Inflammatory macrophage (primary cell): Measurements from ENCODE around the gene DOCK4.
A peak's percentile ranks its signal among the peaks of the same experiment; 100 is the strongest.
"Not testable (repeated sequence)": the region's sequence is repeated elsewhere in the genome, so short reads cannot be mapped to it uniquely, and the experiment has no call there.

ENCODE experiments used
- DNase-seq, 2 donors: peaks; one replicate each; pipeline ENCODE4 v3.0.0-alpha.2; 2020 to 2022

Gene DOCK4

GRCh38 chr7:112132051-112132694 is 74.0 kb downstream of the DOCK4 start:
- no peak for DNase-seq

- DNase-seq, result no peak
Observed at GRCh38 chr7:112130729-112131410, 75.3 kb downstream of the DOCK4 start.

GRCh38 chr7:112129655-112130323 is 76.4 kb downstream of the DOCK4 start:
- no peak for DNase-seq

GRCh38 chr7:112128461-112129425 is 77.5 kb downstream of the DOCK4 start:
- not testable (repeated sequence) for DNase-seq

- not testable (repeated sequence) for DNase-seq
Observed at GRCh38 chr7:112128041-112128440, 78.2 kb downstream of the DOCK4 start.

GRCh38 chr7:112125250-112125649 is 80.9 kb downstream of the DOCK4 start:
- no peak for DNase-seq

- DNase-seq, result peak; percentile 85 to 87
Observed at GRCh38 chr7:112124061-112124766, 82.0 kb downstream of the DOCK4 start.

- no peak for DNase-seq
Observed at GRCh38 chr7:112122798-112123197, 83.4 kb downstream of the DOCK4 start.

GRCh38 chr7:112122144-112122543 is 84.1 kb downstream of the DOCK4 start:
- no peak for DNase-seq

- DNase-seq, result no peak
Observed at GRCh38 chr7:112121318-112121717, 84.9 kb downstream of the DOCK4 start.

- no peak for DNase-seq
Observed at GRCh38 chr7:112120696-112121217, 85.4 kb downstream of the DOCK4 start.

- no peak for DNase-seq
Observed at GRCh38 chr7:112118581-112119566, 87.3 kb downstream of the DOCK4 start.

GRCh38 chr7:112116894-112117293 is 89.3 kb downstream of the DOCK4 start:
- DNase-seq, result no peak

GRCh38 chr7:112116358-112116757 is 89.8 kb downstream of the DOCK4 start:
- DNase-seq, result no peak

GRCh38 chr7:112115880-112116279 is 90.3 kb downstream of the DOCK4 start:
- DNase-seq, result no peak

GRCh38 chr7:112113913-112114575 is 92.2 kb downstream of the DOCK4 start:
- DNase-seq, result no peak

GRCh38 chr7:112112822-112113255 is 93.4 kb downstream of the DOCK4 start:
- DNase-seq, result peak; percentile 67 to 90

GRCh38 chr7:112110651-112111050 is 95.5 kb downstream of the DOCK4 start:
- no peak for DNase-seq

- no peak for DNase-seq
Observed at GRCh38 chr7:112110175-112110574, 96.0 kb downstream of the DOCK4 start.

- DNase-seq, result no peak
Observed at GRCh38 chr7:112108981-112109380, 97.2 kb downstream of the DOCK4 start.
